ACC112 (cell line): ENCODE data around the gene TMEM109.

Experiments
- H2AFZ ChIP-seq: fragments of 200-600 bp; sonication (generic); one replicate; pipeline ENCODE4 v1.6.0; 2017; ENCODE audit warnings: antibody characterized with exemption, low read length; ENCODE audit not compliant: unreplicated experiment
- H3K27ac ChIP-seq: fragments of 200-600 bp; sonication (generic); 2 replicates; pipeline ENCODE4 v1.5.1; 2014; ENCODE audit warnings: low read depth, mild to moderate bottlenecking, antibody characterized with exemption, low read length, moderate library complexity
- H3K27me3 ChIP-seq: fragments of 200-600 bp; sonication (generic); 2 replicates; pipeline ENCODE4 v1.6.1; 2014; ENCODE audit warnings: mild to moderate bottlenecking, antibody characterized with exemption, low read length, moderate library complexity, mixed read lengths; ENCODE audit not compliant: insufficient read depth
- H3K36me3 ChIP-seq: fragments of 200-600 bp; sonication (generic); 2 replicates; pipeline ENCODE4 v1.6.1; 2016; ENCODE audit warnings: mild to moderate bottlenecking, antibody characterized with exemption, low read length, moderate library complexity, mixed read lengths; ENCODE audit not compliant: insufficient read depth
- H3K4me1 ChIP-seq: fragments of 200-600 bp; sonication (generic); one replicate; pipeline ENCODE4 v1.6.1; 2016; ENCODE audit warnings: low read length, mixed read lengths; ENCODE audit not compliant: insufficient read depth, unreplicated experiment, control insufficient read depth
- H3K4me3 ChIP-seq: fragments of 200-600 bp; sonication (generic); 2 replicates; pipeline ENCODE4 v1.5.1; 2014; ENCODE audit warnings: mild to moderate bottlenecking, low read depth, low read length
- H3K79me2 ChIP-seq: fragments of 200-600 bp; sonication (generic); one replicate; pipeline ENCODE4 v1.6.0; 2016; ENCODE audit warnings: low read length; ENCODE audit not compliant: control insufficient read depth, unreplicated experiment, insufficient read depth

Gene TMEM109

GRCh38 chr11:60936467-60937143 lies 22.6 kb downstream of the TMEM109 start:
- no peaks in the 10 kb centered on the region for H3K4me1 ChIP-seq
- no peak overlapping the region for H3K27ac ChIP-seq
- no peak overlapping the region for H3K4me3 ChIP-seq
- H3K79me2 ChIP-seq, result no peaks in the 10 kb centered on the region
- no peak overlapping the region for H2AFZ ChIP-seq
- peaks cover 15% of the 10 kb centered on the region; the same call in 1 of the 2 replicates for H3K36me3 ChIP-seq
- H3K27me3 ChIP-seq, result no peaks in the 10 kb centered on the region

GRCh38 chr11:60937144-60937527 lies 23.2 kb downstream of the TMEM109 start:
- Histone ChIP-seq H2AFZ (no peak overlapping the region), H3K27me3 (no peaks in the 10 kb centered on the region), H3K79me2 (no peaks in the 10 kb centered on the region), H3K4me3 (no peak overlapping the region), H3K27ac (no peak overlapping the region), H3K4me1 (no peaks in the 10 kb centered on the region), H3K36me3 (peaks cover 20% of the 10 kb centered on the region; the same call in 1 of the 2 replicates)

GRCh38 chr11:60937811-60938210 lies 23.9 kb downstream of the TMEM109 start:
- H3K79me2 ChIP-seq, result no peaks in the 10 kb centered on the region
- no peak overlapping the region for H2AFZ ChIP-seq
- no peak overlapping the region for H3K27ac ChIP-seq
- no peaks in the 10 kb centered on the region for H3K27me3 ChIP-seq
- H3K36me3 ChIP-seq, result peaks cover 20% of the 10 kb centered on the region; the same call in 1 of the 2 replicates
- no peaks in the 10 kb centered on the region for H3K4me1 ChIP-seq
- no peak overlapping the region for H3K4me3 ChIP-seq

- Histone ChIP-seq H3K4me3 (no peak overlapping the region), H3K4me1 (no peaks in the 10 kb centered on the region), H3K27ac (no peak overlapping the region), H3K36me3 (peaks cover 20% of the 10 kb centered on the region; the same call in 1 of the 2 replicates), H3K27me3 (no peaks in the 10 kb centered on the region), H2AFZ (no peak overlapping the region), H3K79me2 (no peaks in the 10 kb centered on the region)
Observed at GRCh38 chr11:60938500-60938899, 24.5 kb downstream of the TMEM109 start.

- H3K4me1 ChIP-seq, result no peaks in the 10 kb centered on the region
- no peak overlapping the region for H2AFZ ChIP-seq
- H3K79me2 ChIP-seq, result peaks cover 1% of the 10 kb centered on the region
- H3K27ac ChIP-seq, result no peak overlapping the region
- peaks cover 22% of the 10 kb centered on the region; the same call in 1 of the 2 replicates for H3K36me3 ChIP-seq
- no peaks in the 10 kb centered on the region for H3K27me3 ChIP-seq
- H3K4me3 ChIP-seq, result no peak overlapping the region
Observed at GRCh38 chr11:60939301-60939700, 25.3 kb downstream of the TMEM109 start.

- Histone ChIP-seq H3K36me3 (peaks cover 26% of the 10 kb centered on the region), H2AFZ (no peak overlapping the region), H3K27ac (no peak overlapping the region), H3K4me3 (no peak overlapping the region), H3K79me2 (peaks cover 2% of the 10 kb centered on the region), H3K4me1 (no peaks in the 10 kb centered on the region), H3K27me3 (no peaks in the 10 kb centered on the region)
Observed at GRCh38 chr11:60939855-60940254, 25.9 kb downstream of the TMEM109 start.

GRCh38 chr11:60941371-60942119 lies 27.6 kb downstream of the TMEM109 start:
- Histone ChIP-seq H3K27me3 (no peaks in the 10 kb centered on the region), H3K4me1 (no peaks in the 10 kb centered on the region), H2AFZ (no peak overlapping the region), H3K36me3 (peaks cover 35% of the 10 kb centered on the region), H3K79me2 (peaks cover 11% of the 10 kb centered on the region), H3K4me3 (no peak overlapping the region), H3K27ac (no peak overlapping the region)

- peaks cover 35% of the 10 kb centered on the region for H3K36me3 ChIP-seq
- no peaks in the 10 kb centered on the region for H3K27me3 ChIP-seq
- H3K79me2 ChIP-seq, result peaks cover 12% of the 10 kb centered on the region
- H3K4me3 ChIP-seq, result no peak overlapping the region
- H3K27ac ChIP-seq, result no peak overlapping the region
- H2AFZ ChIP-seq, result no peak overlapping the region
- no peaks in the 10 kb centered on the region for H3K4me1 ChIP-seq
Observed at GRCh38 chr11:60942219-60942618, 28.3 kb downstream of the TMEM109 start.

- H3K27me3 ChIP-seq, result no peaks in the 10 kb centered on the region
- H3K27ac ChIP-seq, result no peak overlapping the region
- H3K4me1 ChIP-seq, result no peaks in the 10 kb centered on the region
- peaks cover 12% of the 10 kb centered on the region for H3K79me2 ChIP-seq
- H2AFZ ChIP-seq, result no peak overlapping the region
- H3K36me3 ChIP-seq, result peaks cover 35% of the 10 kb centered on the region
- no peak overlapping the region for H3K4me3 ChIP-seq
Observed at GRCh38 chr11:60942970-60943565, 29.1 kb downstream of the TMEM109 start.

GRCh38 chr11:60944490-60945294 lies 30.7 kb downstream of the TMEM109 start:
- no peak overlapping the region for H3K27ac ChIP-seq
- H3K4me1 ChIP-seq, result no peaks in the 10 kb centered on the region
- H3K36me3 ChIP-seq, result peaks cover 35% of the 10 kb centered on the region
- H3K27me3 ChIP-seq, result no peaks in the 10 kb centered on the region
- H2AFZ ChIP-seq, result no peak overlapping the region
- no peak overlapping the region for H3K4me3 ChIP-seq
- peaks cover 19% of the 10 kb centered on the region for H3K79me2 ChIP-seq
